ENCODE data around the gene NLRP1.

The NLRP1 gene

GRCh38 chr17:5584383-5585286 is at the start of gene NLRP1:
NLRP1 (minus strand) TSS chr17:5584509; CDS start chr17:5583957, 552 bp downstream.
- DNase-seq (ENCODE audit: low spot score) = peak; percentile 93

- DNase-seq (ENCODE audit: low spot score) = no peak
Observed at GRCh38 chr17:5631958-5632590, 47.8 kb upstream of the NLRP1 start.

DNA sequence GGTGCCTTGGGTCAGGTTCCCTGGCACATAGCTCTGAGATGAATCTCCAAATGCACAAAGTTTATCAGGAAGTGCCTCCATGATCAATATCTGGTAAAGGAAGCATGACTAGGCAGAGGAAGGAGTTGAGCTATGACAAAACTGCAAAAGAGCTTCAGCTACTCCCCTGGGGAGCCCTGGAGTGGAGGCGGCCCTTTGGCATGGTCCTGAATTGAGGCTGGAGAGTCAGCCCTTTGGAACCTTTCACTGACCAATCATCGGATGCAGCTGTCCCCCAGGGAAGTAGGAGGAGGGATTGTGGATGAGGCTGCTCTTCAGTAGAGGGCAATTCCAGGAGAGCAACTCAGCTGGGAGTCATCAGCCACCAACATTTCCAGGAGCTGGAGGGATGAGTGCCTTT is 46.1 kb upstream of the NLRP1 start:
- no peak for DNase-seq (ENCODE audit: low spot score)

DNA sequence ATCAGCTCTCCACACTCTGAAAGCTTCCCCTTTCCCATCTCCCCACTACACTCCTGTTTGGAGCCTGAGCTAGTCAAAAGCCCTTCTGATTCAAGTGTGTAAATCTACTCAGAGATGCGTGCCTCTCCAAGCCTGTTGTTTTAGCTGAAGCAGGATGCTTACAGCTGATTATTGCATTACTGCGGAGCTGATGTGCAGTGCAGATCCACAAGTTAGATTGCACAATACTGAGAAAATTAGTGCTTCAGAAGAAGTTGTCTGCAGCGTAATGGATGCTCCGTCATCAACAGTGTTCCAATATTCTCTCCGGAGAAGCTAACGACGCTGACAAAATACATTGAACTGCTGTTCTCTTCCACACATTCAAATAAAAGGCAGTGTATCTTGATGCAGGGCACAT is 44.8 kb upstream of the NLRP1 start:
- DNase-seq (ENCODE audit: low spot score) = no peak

DNA sequence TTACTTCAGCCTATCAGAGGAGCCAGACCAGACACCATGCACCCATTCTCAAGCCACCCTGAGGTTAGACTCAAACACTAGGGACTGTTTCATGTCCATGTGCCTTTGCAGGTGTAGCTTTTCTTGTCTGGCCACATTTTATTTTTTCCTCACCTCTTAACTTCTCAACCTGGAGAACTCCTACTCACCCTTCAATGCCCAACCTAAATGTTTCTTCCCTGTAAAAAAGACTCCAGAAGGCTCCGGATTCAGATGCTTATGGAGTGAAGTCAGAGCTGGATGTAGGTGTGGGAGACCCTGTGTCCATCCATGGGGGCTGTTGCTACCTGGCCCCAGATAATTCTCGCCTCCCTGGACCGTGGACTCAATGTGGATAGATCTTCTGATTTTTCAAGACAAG is 44.0 kb upstream of the NLRP1 start:
- no peak for DNase-seq (ENCODE audit: low spot score)

DNA sequence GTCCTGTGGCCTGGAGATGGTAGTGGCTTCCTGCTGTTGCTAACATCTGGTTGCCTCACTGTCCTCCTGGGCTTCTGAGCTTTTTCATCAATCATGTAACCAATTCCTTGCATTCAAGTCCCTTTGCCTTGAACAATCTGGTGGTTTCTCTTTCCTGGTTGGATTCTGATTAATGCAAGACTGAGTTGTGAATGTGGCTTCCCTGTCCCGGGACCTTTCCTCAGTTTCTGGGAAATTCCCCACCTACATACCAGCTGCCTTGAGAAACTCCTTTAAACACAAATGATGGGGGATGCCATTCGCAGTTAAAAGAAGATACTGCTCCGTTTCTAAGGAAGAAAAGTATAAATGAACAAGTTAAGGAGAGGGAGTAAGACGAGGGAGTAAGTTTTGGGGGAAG is 39.9 kb upstream of the NLRP1 start:
- no peak for DNase-seq (ENCODE audit: low spot score)

- no peak for DNase-seq (ENCODE audit: low spot score)
Observed at GRCh38 chr17:5621729-5622128, 37.4 kb upstream of the NLRP1 start.

DNA sequence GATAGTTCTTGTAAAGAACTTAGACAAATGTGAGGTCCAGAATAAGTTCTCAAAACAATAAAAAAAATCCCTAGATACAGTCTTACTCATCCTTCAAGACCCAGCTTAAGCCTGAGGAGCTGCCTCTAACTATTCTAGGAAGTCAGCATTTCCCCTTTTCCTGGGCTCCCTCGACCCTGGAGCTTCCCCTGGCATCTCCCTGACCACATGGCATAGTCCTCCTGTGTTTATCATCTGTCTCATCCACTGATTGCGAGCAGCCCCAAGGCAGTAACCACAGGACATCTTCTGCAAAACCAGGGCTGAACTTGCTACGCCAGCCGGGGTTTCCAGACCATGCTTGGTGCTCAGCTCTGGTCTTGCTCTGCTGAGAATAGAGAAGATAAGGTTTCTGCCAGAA is 36.7 kb upstream of the NLRP1 start:
- no peak for DNase-seq (ENCODE audit: low spot score)

GRCh38 chr17:5619088-5619740 is 34.9 kb upstream of the NLRP1 start:
- DNase-seq (ENCODE audit: low spot score) = no peak

DNA sequence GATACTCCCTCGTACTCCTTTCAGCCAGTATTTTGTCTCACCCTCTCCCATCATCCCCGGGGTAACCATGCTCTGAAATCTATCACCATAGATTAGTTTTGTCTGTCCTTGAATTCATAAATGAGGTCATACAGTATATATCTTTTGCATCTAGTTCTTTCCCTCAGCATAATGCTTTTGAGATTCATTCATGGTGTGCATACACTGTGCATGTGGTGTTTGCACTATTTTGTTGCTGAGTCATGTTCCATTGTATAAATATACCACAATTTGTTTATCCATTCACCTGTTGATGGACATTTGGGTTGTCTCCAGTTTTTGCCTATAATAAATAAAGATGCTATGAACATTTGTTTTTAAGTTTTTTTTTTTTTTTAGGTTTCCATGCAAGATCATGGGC is 34.2 kb upstream of the NLRP1 start:
- DNase-seq (ENCODE audit: low spot score) = no peak

DNA sequence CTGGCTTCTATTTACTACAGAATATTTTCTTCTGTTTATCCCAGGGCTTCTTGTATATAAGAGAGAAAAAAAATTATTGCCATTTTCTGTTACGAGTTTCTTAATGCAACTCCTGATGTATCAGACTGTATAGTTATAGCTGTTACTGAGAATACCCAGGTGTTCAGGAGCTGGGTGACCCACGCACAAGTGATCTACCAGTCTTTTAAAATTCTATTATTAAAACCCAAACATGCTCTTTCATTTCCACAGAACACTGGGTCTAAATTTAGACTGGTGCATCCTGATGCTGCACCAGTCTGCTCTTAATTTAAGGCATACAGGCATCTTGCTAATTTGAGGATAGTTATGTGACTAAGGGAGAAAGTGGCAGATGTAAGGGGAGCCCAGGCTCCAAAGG is 31.2 kb upstream of the NLRP1 start:
- DNase-seq (ENCODE audit: low spot score) = no peak

DNA sequence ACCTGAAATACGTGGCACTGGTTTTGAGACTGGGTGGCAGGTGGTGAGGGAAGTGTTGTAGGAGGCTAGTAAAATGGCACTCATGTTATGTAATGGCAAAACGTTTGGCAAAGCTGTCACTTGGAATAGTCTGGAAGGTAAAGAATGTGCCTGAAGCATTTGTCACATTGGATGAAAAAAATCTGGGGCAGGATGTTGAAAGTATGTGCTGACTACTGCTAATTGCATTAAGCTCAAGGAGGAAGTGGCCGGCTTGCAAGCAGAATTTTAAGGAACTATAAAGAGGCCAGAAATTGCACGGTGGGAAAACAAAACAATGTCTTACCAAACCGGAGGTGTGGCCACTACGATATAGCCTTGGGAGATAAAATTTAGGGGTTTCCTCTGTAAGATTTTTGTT is 26.6 kb upstream of the NLRP1 start:
- no peak for DNase-seq (ENCODE audit: low spot score)

DNA sequence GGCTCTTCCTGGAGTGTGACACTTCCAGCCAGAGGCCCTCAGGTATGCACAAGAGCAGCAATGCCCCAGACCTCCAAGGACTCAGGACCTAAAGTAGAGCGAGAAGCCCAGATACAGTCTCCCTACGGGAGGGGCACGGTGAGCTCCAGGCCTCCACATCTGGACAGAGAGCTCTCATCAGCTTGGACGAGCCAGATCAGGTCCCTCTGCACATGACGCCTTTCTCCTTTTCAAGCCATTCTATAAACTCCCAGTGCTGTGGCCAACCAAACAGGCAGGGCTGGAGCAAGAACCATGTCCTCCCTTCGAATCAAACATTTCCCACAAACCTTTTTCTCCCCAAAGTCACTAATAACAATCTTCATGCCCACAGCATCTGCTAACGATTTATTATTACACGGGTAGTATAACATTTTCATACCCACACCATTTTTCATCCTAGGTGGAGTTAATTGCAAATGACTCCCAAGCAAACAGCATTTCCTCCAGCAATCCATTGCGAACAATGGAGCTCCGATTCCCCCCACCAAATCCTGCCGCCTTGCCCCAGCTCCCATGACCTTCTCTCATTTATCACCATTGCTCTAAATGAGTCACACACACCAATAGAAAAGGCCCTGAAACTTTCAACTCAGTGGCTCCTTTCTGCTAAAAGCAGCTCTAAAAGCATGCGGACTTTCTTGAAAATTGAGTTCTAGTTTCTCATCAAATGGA is 24.2 kb upstream of the NLRP1 start:
- no peak for DNase-seq (ENCODE audit: low spot score)

GRCh38 chr17:5607946-5608345 is 23.6 kb upstream of the NLRP1 start:
- no peak for DNase-seq (ENCODE audit: low spot score)

- DNase-seq (ENCODE audit: low spot score) = no peak
Observed at GRCh38 chr17:5605452-5605851, 21.1 kb upstream of the NLRP1 start.

GRCh38 chr17:5600041-5600440 is 15.7 kb upstream of the NLRP1 start:
- DNase-seq (ENCODE audit: low spot score) = no peak

DNA sequence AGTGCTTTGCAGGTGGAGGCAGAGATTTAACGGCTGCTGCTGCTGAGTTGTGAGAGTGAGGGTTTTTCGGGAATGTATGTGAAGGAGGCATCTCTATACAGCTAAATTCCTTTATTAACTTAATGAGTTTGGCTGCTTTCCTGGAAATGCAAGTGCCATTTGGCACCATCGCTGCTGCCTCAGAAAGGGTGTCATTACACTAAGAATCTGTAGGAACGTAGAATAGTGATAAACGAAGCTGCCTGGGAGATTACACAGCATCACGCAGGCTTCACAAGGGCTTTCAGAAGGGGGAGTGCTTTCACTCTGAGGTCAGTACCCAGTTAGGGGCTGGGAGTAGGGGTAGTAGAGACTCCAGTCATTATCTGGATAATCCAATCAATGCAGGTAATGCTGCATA is 14.1 kb upstream of the NLRP1 start:
- DNase-seq (ENCODE audit: low spot score) = no peak

DNA sequence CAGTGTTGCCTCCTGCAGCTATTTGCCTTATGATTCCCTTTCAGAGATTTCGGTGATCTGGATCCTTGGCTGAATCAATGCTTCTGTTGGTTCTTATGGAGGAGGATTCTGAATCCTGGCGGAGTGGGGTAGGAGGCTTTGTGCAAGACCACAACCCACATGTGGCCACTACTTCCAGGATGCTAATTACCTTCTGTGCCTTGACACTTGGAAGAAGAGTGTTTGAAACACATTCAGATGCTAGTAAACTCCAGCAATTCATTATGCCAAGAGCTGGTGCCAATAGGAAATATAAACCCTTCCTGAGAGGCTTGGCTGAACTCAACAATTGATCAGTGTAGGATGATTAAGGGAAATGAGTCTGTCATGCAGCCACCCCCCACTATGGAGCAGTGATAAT is 12.1 kb upstream of the NLRP1 start:
- no peak for DNase-seq (ENCODE audit: low spot score)

DNA sequence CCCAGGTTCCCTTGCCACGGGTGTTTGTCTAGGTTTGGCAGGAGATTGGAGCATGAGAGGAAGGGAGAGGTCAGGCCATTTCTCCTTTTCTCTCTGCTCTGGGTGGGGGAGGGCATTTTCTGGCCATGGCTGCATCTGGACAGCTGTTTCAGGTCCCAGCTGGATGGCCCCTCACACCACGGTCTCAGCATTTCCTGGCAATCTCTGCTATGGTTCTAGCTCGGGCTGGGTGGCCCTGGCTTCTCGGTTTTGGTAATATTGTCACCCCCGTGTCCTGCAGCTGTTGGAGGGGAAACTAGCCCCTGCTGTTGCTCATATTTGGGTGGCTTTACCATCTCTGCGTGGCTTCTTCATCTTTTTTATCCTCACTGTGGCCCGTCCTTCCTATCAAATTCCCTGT is 11.5 kb upstream of the NLRP1 start:
- no peak for DNase-seq (ENCODE audit: low spot score)

DNA sequence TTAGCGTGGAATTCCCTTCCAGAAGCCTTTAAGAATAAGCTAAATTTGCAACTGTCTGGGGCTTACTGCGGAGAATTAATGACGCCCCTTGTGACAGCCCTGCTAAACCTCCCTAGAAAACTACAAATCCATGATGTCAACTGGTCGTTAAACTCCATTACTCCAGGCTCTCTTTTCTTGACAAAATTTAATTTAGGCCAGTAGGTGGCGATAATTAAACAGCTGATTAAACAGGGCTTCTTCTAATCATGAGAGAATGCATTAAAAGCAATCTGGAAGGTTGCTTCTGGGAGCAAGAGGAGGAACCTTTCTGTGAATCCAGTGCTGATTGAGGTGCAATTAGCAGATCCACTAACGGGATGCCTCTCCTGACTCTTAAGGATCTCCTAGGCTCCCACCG is 8.1 kb upstream of the NLRP1 start:
- peak; percentile 56 for DNase-seq (ENCODE audit: low spot score)

GRCh38 chr17:5591966-5592365 is 7.7 kb upstream of the NLRP1 start:
- no peak for DNase-seq (ENCODE audit: low spot score)

DNA sequence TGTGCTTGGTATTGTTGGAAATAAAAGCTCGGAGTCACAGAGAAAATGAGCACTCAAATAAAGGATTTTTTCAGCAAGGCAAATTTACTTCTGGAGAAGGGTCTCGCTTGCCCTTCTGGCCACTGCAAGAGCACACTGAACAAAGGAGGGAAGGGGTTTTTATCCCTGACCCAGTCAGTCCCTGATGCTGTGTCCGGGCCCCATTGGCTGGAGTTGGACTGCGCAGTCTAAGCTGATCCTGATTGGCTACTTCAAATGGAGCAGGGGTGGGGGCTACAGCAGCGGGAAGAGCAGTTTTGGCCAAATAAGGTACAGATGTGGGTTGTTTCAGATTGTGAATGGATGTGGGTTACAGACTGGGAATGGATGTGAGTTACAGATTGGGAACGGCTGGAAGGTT is 4.3 kb upstream of the NLRP1 start:
- no peak for DNase-seq (ENCODE audit: low spot score)
